Measurements from ENCODE around the gene SCN5A. TPM values are rescaled to one million over a fixed set of nuclear protein-coding genes. Genes with fewer than 3 reads are reported as not detected.

SCN5A gene
- total RNA-seq, 2 donors from 2014 or later = 102 to 118 TPM

DNA sequence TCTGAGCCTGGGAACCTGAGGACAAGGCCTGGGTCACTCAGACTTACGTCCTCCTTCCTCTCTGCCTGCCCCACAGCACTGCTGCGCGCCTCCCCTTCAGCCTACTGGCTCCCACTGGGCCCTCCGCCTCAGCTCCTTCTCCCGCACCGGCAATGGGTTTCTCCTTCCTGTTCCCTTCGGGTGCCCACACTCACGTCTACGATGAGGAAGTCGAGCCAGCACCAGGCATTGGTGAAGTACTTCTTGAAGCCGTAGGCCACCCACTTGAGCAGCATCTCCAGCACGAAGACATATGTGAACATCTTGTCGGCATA is 83.3 kb downstream of the SCN5A start:
- DNase-seq (ENCODE audit: low spot score) = no peak
- no peak overlapping the region for H3K4me3 ChIP-seq
- no peaks in the 10 kb centered on the region for H3K27me3 ChIP-seq
- H3K27ac ChIP-seq = peak overlapping the region in 1 of 2 donors; percentile 14
- H3K4me1 ChIP-seq = no peaks in the 10 kb centered on the region
- TF ChIP-seq, protein P1, sequence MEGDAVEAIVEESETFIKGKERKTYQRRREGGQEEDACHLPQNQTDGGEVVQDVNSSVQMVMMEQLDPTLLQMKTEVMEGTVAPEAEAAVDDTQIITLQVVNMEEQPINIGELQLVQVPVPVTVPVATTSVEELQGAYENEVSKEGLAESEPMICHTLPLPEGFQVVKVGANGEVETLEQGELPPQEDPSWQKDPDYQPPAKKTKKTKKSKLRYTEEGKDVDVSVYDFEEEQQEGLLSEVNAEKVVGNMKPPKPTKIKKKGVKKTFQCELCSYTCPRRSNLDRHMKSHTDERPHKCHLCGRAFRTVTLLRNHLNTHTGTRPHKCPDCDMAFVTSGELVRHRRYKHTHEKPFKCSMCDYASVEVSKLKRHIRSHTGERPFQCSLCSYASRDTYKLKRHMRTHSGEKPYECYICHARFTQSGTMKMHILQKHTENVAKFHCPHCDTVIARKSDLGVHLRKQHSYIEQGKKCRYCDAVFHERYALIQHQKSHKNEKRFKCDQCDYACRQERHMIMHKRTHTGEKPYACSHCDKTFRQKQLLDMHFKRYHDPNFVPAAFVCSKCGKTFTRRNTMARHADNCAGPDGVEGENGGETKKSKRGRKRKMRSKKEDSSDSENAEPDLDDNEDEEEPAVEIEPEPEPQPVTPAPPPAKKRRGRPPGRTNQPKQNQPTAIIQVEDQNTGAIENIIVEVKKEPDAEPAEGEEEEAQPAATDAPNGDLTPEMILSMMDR (IDR thresholded peaks at IDR 0.05) = no peak
- peaks cover 43% of the 10 kb centered on the region for H3K36me3 ChIP-seq
- no peaks in the 10 kb centered on the region for H3K9me3 ChIP-seq

DNA sequence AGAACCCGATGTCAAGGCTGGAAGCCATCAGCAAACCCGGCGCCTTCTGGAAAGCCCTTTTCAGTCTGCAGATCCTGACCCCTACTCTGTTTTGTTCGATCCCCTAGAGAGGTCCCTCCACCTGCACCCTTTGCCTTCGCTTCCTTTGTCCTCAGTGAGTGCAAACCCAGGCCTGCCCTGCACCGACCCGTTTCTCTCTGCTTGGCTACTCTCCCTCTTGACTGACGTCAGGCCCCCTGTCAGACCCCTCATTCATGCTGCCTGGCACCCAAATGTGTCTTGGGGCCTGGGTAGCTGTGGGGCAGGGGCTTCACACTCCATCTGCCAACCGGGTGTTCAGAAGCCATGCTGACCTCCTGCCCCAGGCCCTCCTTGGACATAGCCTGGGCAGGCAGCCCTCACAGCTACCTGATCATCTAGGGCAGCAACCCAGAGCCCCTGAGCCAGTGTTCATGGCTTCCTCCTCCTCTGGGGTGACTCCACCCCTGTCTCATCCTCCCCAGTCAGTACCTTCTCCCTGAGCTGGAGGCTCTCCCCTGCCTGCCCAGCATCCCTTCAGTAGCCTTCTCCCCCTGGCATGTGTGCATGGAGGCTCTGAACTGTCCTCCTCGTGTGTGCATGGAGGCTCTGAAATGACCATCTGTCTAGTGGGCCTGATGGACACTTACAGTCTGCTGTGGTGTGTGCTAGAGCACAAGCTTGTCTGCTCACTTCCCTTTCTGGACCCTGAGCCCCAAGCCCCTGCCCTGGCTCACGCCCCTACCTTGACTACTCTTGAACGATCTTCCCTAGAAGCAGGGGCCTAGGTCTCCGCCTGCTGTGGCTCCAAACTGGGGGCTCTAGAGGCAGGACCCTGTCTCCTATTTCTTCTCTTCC is 83.9 kb downstream of the SCN5A start:
- H3K4me1 ChIP-seq = no peaks in the 10 kb centered on the region
- DNase-seq (ENCODE audit: low spot score) = no peak
- peak overlapping the region in 1 of 2 donors; percentile 14 for H3K27ac ChIP-seq
- TF ChIP-seq, protein P1 (IDR thresholded peaks at IDR 0.05) = no peak
- H3K27me3 ChIP-seq = no peaks in the 10 kb centered on the region
- peaks cover 45% of the 10 kb centered on the region for H3K36me3 ChIP-seq
- no peak overlapping the region for H3K4me3 ChIP-seq
- H3K9me3 ChIP-seq = no peaks in the 10 kb centered on the region

DNA sequence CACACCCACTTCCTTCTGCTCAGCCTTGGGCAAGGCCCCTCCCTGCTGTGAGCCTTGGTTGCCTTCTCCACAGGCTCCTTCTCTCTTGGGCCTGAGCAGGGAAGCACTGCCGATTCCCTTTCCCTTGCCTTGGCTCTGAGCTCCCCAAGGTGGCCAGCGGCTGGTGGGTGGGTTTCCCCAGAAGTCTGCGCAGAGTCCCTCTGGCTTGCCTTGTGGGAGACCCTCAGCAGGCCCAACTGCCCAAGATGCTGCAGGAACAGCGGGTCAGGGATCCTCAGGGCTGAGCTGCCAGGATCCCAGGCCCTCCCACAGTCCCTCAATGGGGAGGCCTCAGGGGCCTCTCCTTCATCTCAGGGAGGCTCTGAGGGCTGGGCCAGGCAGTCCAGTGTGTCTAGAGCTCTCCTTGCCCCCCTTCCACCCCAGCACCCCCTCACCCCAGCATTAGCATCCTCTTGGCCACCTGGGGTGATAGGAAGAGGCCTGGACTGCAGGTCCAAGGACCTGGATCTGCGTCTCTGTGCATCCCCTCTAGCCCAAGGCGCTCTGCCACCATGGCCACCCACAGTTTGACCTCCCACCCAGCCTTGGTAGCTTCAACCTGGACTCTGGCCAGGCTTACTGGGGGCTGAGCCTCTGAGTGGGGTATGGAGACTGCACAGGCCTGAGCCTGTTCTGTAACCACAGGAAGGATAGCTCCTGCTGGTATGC is 84.7 kb downstream of the SCN5A start:
- Histone ChIP-seq H3K4me1 (no peaks in the 10 kb centered on the region), H3K27ac (no peak overlapping the region), H3K27me3 (no peaks in the 10 kb centered on the region), H3K4me3 (no peak overlapping the region), H3K36me3 (peaks cover 48% of the 10 kb centered on the region), H3K9me3 (no peaks in the 10 kb centered on the region)
- DNase-seq (ENCODE audit: low spot score) = no peak
- TF ChIP-seq, protein P1 (IDR thresholded peaks at IDR 0.05) = no peak

DNA sequence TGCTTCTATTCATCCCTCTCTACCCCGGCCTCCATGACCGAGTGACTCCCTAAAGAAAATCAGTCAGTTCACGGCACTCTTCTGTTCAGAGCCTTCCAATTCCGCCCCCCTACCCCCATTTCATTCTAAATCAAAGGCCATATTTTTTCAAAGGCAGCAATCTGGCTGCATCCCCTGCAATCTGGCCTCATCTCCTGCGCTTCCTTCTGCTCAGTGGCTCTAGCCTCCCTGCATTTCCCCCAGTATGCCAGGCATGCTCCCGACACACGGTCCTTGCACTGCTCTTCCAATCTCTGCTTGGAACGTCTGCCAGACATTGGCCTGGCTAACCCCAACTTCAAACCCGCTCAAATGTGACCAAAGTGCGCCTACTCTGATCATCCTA is 85.6 kb downstream of the SCN5A start:
- H3K27ac ChIP-seq = no peak overlapping the region
- TF ChIP-seq, protein P1 (IDR thresholded peaks at IDR 0.05) = no peak
- H3K36me3 ChIP-seq = peaks cover 50% of the 10 kb centered on the region
- H3K4me1 ChIP-seq = no peaks in the 10 kb centered on the region
- H3K9me3 ChIP-seq = no peaks in the 10 kb centered on the region
- no peak overlapping the region for H3K4me3 ChIP-seq
- DNase-seq (ENCODE audit: low spot score) = no peak
- H3K27me3 ChIP-seq = no peaks in the 10 kb centered on the region

DNA sequence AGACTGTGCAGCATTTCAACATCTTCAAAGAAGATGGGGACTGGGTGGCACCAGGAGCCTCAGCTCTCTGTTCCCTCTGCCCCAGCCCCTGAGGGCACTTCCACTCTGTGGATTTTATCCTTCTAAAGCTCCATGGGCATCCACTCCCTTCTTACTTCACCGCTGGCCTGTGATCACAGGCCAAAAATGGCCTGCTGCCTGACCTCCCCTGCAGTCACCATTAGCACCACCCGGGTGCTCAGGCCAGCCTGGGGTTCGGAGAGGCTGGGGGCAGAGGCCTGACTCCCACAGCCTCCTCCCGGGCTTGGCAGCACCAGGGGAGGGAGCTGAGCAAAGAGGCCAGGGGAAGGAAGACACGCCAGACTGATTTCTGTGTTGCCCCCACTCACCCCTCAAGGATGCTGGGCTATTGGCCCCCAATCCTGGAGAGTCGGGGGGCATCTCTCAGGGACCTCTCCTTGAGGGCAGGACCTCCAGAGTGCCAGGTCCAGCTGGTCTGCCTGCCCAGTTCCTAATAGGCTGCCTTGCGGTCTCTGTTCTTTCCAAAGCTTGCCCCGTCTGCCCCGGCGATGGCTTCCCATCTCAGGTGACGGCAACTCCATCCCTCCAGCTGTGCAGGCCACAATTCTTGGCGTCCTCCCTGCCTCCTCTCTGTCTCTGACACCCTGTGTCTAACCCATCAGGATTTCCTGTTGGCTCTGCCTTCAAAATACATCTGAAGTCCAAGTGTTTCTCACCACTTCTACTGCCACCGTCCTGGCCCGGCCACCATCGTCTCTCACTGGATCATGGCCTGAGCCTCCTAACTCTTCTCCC is 86.2 kb downstream of the SCN5A start:
- Histone ChIP-seq H3K4me3 (no peak overlapping the region), H3K4me1 (no peaks in the 10 kb centered on the region), H3K9me3 (no peaks in the 10 kb centered on the region), H3K27me3 (no peaks in the 10 kb centered on the region), H3K36me3 (peaks cover 50% of the 10 kb centered on the region), H3K27ac (no peak overlapping the region)
- TF ChIP-seq, protein P1 (IDR thresholded peaks at IDR 0.05) = no peak
- DNase-seq (ENCODE audit: low spot score) = no peak

All from right atrium auricular region (tissue), 2 donors.